ENCODE measurements around the gene GNAS.

Gene GNAS

DNA sequence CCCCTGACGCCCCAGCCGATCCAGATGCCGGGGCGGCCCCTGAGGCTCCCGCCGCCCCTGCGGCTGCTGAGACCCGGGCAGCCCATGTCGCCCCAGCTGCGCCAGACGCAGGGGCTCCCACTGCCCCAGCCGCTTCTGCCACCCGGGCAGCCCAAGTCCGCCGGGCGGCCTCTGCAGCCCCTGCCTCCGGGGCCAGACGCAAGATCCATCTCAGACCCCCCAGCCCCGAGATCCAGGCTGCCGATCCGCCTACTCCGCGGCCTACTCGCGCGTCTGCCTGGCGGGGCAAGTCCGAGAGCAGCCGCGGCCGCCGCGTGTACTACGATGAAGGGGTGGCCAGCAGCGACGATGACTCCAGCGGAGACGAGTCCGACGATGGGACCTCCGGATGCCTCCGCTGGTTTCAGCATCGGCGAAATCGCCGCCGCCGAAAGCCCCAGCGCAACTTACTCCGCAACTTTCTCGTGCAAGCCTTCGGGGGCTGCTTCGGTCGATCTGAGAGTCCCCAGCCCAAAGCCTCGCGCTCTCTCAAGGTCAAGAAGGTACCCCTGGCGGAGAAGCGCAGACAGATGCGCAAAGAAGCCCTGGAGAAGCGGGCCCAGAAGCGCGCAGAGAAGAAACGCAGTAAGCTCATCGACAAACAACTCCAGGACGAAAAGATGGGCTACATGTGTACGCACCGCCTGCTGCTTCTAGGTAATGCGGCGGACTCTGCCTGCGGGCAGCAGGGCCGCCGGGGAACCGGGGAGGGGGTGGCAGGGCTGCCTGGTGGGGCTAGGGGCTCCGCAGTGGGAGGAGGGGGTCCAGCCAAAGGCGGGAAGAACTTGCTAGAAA, 2.3 kb downstream of the GNAS start:
- no peak for DNase-seq (ENCODE audit: low read depth)

DNA sequence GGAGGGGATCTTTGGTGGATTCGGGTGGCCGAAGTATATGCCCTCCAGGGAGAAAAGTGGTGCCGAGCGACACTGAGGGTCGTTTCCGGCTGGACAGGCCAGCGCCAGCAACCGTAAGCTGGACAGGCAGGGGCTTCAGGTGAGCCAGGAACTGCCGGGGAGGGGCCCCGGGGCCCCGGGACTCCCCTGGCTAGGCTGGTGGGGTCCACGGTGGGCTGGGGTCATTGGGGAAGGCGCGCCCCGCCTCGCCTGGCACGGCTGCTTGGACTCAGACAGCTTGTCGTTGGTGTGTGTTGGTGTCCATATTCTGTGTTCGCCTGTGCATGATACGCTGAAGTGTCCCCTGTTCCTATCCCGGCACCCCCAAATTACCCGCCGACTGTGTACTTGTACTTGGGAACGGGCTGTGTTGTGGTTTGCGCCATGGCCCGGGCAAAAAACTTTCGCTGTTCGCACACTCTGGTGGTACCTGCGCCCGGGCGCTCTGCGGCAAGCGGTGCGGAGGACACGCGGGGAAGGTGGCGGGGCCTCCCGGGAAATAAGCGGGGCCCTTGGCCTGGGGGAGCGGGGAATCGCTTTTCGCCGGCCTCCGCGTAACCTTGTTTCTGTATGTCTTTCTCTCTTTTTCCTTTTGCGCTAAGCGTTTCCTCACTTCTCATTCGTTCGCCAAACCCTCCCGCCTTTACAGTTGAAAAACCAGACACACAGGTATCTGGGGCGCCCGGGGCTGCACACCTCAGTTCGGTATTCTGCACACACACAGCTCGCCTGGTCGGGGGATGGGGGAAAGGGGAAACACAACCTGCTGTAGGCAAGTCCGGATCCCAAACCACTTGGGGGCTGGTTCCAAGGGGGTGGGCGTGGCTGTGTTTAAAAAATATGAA, 3.2 kb downstream of the GNAS start:
- no peak for DNase-seq (ENCODE audit: low read depth)

GRCh38 chr20:58863044-58863790, 10.7 kb downstream of the GNAS start:
- DNase-seq (ENCODE audit: low read depth) = no peak

DNA sequence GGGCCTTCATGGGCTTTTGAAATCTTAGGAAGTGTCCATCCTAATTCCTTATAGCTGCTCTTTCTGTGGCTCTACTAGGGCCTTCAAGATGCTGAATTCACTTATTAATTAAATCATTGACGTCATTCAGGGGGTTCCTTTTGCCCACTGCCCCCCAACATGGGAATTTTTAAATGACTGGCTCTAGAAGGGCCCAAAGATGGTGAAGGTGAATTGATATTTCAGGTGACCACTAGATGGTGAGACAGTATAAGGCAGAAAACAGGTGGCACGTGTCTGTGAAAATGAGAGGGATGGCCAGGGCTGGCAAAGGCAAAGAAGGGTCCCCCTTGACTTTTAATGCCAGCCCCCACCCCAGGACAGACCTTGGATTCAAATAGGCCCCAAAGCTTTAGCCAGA, 11.8 kb downstream of the GNAS start:
- no peak for DNase-seq (ENCODE audit: low read depth)

DNA sequence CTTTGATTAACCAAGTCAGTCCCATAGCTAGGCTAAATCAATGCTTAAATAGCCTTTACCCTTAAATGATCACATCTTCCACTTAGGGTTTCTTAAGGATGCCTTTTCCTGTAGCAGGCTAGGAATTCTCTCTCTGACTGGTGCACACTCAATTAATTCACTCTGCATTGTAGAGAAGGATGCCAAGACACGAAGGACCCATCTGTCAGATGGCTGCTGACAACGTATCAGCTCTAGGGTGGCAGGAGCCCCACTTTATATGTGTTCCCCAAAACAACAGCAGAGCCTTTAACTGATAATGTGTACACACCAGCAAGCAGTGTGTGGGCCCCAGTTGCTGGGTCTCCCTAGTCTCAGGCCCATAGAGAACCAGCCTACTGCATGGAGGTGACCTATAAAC, 13.3 kb downstream of the GNAS start:
- no peak for DNase-seq (ENCODE audit: low read depth)

DNA sequence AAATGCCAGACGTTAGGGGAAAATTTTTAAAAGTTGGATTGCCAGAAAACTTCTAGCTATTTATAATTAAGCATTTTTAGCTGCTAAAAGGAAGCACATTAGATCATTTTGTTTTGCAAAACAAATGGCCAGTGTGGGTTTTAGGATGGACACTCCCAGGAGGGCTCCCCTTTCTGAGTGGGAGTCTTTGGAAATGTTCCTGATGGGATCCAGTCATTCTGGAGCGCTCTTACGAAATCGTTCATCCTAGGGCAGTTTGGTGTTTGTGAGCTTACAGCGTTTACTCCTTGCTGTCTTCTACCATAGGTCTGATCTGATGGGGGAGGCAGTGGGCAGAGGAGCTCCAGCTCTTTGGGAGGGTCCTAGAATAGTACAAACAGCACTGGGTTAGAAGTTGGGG, 14.7 kb downstream of the GNAS start:
- DNase-seq (ENCODE audit: low read depth) = no peak

GRCh38 chr20:58868795-58869194, 16.3 kb downstream of the GNAS start:
- DNase-seq (ENCODE audit: low read depth) = no peak

GRCh38 chr20:58869662-58870227, 17.2 kb downstream of the GNAS start:
- DNase-seq (ENCODE audit: low read depth) = no peak

GRCh38 chr20:58870293-58871014, 17.9 kb downstream of the GNAS start:
- no peak for DNase-seq (ENCODE audit: low read depth)

GRCh38 chr20:58871533-58872102, 19.1 kb downstream of the GNAS start:
- DNase-seq (ENCODE audit: low read depth) = no peak

DNA sequence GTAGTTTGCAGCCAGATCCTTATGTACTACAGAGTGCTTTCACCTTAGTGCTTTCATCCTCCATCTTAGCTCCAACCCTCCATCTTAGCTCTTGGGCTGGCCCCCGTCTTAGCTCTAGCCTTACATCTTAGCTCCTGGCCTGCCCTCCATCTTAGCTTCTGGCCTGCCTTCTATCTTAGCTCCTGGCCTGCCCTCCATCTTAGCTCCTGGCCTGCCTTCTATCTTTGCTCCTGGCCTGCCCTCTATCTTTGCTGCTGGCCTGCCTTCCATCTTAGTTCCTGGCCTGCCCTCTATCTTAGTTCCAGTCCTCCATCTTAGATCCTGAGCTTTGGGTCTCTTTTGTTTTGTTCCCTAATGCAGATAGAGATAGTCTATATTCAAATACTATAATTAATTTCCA, 22.0 kb downstream of the GNAS start:
- DNase-seq (ENCODE audit: low read depth) = no peak

- DNase-seq (ENCODE audit: low read depth) = no peak
Measured at GRCh38 chr20:58875111-58875510, 22.6 kb downstream of the GNAS start.

DNA sequence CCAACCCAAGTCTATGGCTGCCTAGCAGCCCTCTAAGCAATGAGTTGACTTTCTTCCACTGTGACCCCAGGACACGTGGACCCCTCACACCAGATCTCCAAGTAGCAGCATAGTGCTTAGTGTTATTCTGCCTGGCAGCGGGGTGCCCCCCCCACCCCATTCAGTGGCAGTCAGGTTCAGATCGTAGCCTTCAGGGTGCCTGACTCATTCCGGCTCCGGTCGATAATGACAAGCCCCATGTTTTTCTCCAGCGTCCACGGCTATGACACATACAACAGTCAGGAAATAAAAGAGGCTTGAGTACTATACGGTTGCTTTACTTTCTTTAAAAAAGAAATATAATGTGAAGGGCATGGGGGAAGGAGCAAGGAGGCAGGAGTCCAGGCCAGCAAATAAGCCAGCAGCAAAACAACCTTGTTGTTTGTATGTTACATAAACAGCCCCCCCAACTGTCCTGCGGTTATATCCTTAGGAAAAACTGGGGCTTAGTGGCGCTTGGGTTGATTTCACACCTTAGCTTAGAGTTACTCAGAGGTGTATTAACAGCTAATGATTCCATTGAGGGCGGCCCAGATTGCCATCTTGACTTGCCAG, 23.1 kb downstream of the GNAS start:
- no peak for DNase-seq (ENCODE audit: low read depth)

DNA sequence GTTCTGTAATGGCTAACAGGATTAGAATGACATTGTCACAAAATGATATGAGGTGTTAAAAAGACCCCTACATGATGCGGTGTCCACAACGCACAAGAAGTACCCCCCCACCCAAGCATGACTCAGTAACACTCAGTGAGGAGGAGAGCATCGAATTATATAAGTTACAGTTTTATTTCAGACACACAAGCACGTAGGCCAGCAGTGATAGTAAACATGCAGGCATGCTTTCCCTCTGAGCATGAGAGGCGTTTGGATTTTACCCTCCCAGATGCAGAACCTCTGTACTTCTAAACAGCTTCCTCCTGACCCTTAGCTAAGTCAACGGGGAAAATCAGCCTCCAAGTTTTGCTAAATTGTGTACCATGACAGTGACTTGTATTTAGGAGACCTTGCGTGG, 23.9 kb downstream of the GNAS start:
- DNase-seq (ENCODE audit: low read depth) = no peak

- no peak for DNase-seq (ENCODE audit: low read depth)
Measured at GRCh38 chr20:58877050-58877975, 24.8 kb downstream of the GNAS start.

- DNase-seq (ENCODE audit: low read depth) = no peak
Measured at GRCh38 chr20:58877976-58878360, 25.5 kb downstream of the GNAS start.

GRCh38 chr20:58878399-58878798, 25.9 kb downstream of the GNAS start:
- DNase-seq (ENCODE audit: low read depth) = no peak

- no peak for DNase-seq (ENCODE audit: low read depth)
Measured at GRCh38 chr20:58880441-58880840, 27.9 kb downstream of the GNAS start.

DNA sequence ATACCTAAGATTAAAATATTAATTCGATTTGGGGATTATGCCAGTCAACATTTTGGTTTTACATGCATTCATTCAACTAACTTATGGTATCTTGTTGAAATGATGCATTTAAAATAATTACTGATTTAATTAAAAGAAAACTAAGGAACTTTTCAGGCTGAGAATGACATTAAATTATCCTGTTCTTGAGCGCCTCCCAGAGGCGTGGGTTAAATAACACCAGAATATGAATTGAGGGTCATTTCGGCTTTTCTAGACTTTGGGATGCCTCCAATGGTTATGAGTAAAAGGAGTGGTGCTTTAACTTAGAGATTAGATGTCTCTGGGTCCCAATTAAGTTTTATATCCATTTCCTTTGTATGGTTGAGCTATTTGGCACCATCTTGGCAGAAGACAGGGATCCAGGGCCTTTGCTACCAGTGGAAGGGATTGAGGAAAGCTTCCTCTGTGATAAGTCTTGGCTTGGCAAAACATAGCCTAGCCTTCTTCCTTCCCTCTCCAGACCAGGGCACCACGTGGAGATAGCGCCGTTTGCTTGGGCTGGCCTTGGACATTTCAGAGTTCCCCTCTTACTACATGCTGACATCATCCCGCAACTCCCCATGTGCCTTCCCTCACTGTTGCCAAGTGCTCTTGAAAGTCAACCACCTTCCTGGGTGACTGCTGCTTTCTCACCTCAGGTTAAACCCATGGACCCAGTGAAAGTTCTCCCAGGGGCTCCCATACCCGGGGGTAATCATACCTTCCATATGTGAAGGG, 28.7 kb downstream of the GNAS start:
- no peak for DNase-seq (ENCODE audit: low read depth)
